CD14-positive monocyte (primary cell): ENCODE measurements around the gene SLC10A1. TPM values are rescaled to one million over a fixed set of nuclear protein-coding genes. Genes with fewer than 3 reads are reported as not detected.
"Not testable (repeated sequence)": the region's sequence is repeated elsewhere in the genome, so short reads cannot be mapped to it uniquely, and the experiment has no call there.

Experiments
- DNase-seq, 3 donors: peaks; one replicate each; pipeline ENCODE4 v3.0.0-alpha.2; 2011 to 2022
- H2AFZ ChIP-seq: 2 replicates; pipeline ENCODE4 v1.6.0; 2012; ENCODE audit warnings: mild to moderate bottlenecking, low read depth, low read length, inconsistent platforms; ENCODE audit not compliant: insufficient read depth, poor library complexity, severe bottlenecking
- H3K27ac ChIP-seq, 2 donors: 1 replicate in 1 of 2; 2 replicates in 1 of 2; pipeline ENCODE4 v1.5.1; 2012 to 2013; ENCODE audit warnings: low read length in 2 of 2, control low read depth in 1 of 2, inconsistent platforms in 1 of 2, low read depth in 1 of 2, mild to moderate bottlenecking in 1 of 2
- H3K27me3 ChIP-seq, 2 donors: one replicate each; pipeline versions ENCODE4 v1.6.0 to v1.6.1; 2011 to 2013; ENCODE audit warnings: low read length in 2 of 2; ENCODE audit not compliant: control insufficient read depth in 2 of 2, insufficient read depth in 2 of 2
- H3K36me3 ChIP-seq, 2 donors: replicated peaks in 1 of 2; 1 replicate in 1 of 2; 2 replicates in 1 of 2; pipeline versions ENCODE4 v1.5.1 to v1.6.1; 2012 to 2013; ENCODE audit warnings: low read length in 2 of 2, control low read depth in 1 of 2, inconsistent platforms in 1 of 2, mild to moderate bottlenecking in 1 of 2; ENCODE audit not compliant: insufficient read depth in 2 of 2, control insufficient read depth in 1 of 2
- H3K4me1 ChIP-seq, 2 donors: 1 replicate in 1 of 2; 2 replicates in 1 of 2; pipeline versions ENCODE4 v1.5.1 to v1.6.1; 2012 to 2013; ENCODE audit warnings: low read length in 2 of 2, control low read depth in 1 of 2, inconsistent platforms in 1 of 2, mild to moderate bottlenecking in 1 of 2, moderate library complexity in 1 of 2; ENCODE audit not compliant: insufficient read depth in 2 of 2, control insufficient read depth in 1 of 2
- H3K4me2 ChIP-seq: replicated peaks from 2 replicates; pipeline ENCODE3; 2012; ENCODE audit warnings: low read length, moderate library complexity, mild to moderate bottlenecking; ENCODE audit not compliant: poor library complexity, severe bottlenecking; ENCODE audit errors: extremely low read depth
- H3K4me3 ChIP-seq, 3 experiments: fragments of 200-600 bp in 1 of 3; sonication (generic) in 1 of 3; replicated peaks in 1 of 3; 1 replicate in 2 of 3; 2 replicates in 1 of 3; pipeline ENCODE4 v1.5.1; 2011 to 2013; ENCODE audit warnings: low read length in 3 of 3, mild to moderate bottlenecking in 3 of 3, control low read depth in 2 of 3, low read depth in 2 of 3, inconsistent platforms in 1 of 3, moderate library complexity in 1 of 3
- H3K79me2 ChIP-seq: 2 replicates; pipeline ENCODE4 v1.6.0; 2012; ENCODE audit warnings: mild to moderate bottlenecking, control low read depth, inconsistent platforms, low read length, moderate library complexity; ENCODE audit not compliant: insufficient read depth
- H3K9ac ChIP-seq: 2 replicates; pipeline ENCODE4 v1.6.0; 2017; ENCODE audit warnings: low read length, mild to moderate bottlenecking; ENCODE audit not compliant: insufficient read depth, poor library complexity, severe bottlenecking
- H3K9me3 ChIP-seq, 2 donors: replicated peaks in 1 of 2; 1 replicate in 1 of 2; 2 replicates in 1 of 2; pipeline versions ENCODE4 v1.5.1 to v1.6.1; 2012 to 2013; ENCODE audit warnings: low read length in 2 of 2, control low read depth in 1 of 2; ENCODE audit not compliant: control insufficient read depth in 1 of 2, insufficient read depth in 1 of 2
- H4K20me1 ChIP-seq: 2 replicates; pipeline ENCODE4 v1.6.0; 2012; ENCODE audit warnings: mild to moderate bottlenecking, low read length, control low read depth, moderate library complexity; ENCODE audit not compliant: insufficient read depth
- H3K27ac Mint-ChIP-seq, 7 donors: one replicate each; pipeline ENCODE4 v1.8.0; 2020; ENCODE audit warnings: mild to moderate bottlenecking in 7 of 7, mixed read lengths in 7 of 7, moderate library complexity in 6 of 7, inconsistent platforms in 2 of 7
- H3K27me3 Mint-ChIP-seq, 3 donors: one replicate each; pipeline ENCODE4 v1.8.0; 2021 to 2022; ENCODE audit warnings: low read depth in 3 of 3, mild to moderate bottlenecking in 3 of 3, mixed read lengths in 3 of 3, moderate library complexity in 3 of 3, inconsistent platforms in 1 of 3
- H3K36me3 Mint-ChIP-seq, 2 donors: one replicate each; pipeline ENCODE4 v1.8.0; 2020; ENCODE audit warnings: mixed read lengths in 2 of 2, inconsistent platforms in 1 of 2, mild to moderate bottlenecking in 1 of 2
- H3K4me1 Mint-ChIP-seq: one replicate; pipeline ENCODE4 v1.8.0; 2020; ENCODE audit warnings: mild to moderate bottlenecking, mixed read lengths
- H3K4me3 Mint-ChIP-seq, 2 donors: one replicate each; pipeline ENCODE4 v1.8.0; 2020; ENCODE audit warnings: mild to moderate bottlenecking in 2 of 2, mixed read lengths in 2 of 2, moderate library complexity in 1 of 2
- H3K9me3 Mint-ChIP-seq, 7 donors: one replicate each; pipeline ENCODE4 v1.8.0; 2020 to 2022; ENCODE audit warnings: mixed read lengths in 7 of 7, mild to moderate bottlenecking in 6 of 7, moderate library complexity in 6 of 7, inconsistent platforms in 2 of 7
- CTCF ChIP-seq: fragments of 200-600 bp; IDR thresholded peaks from one replicate; pipeline ENCODE4 v1.8.0; 2022; ENCODE audit warnings: antibody characterized with exemption, mild to moderate bottlenecking
- WGBS: methylation state at CpG from one replicate; pipeline ENCODE4 v1.1.5; 2013; ENCODE audit warnings: missing lambda C conversion rate; ENCODE audit not compliant: insufficient coverage; 5-methylcytosine and 5-hydroxymethylcytosine counted together
- intact Hi-C, 2 donors: fragments of 100-400 bp; cut with micrococcal nuclease; formaldehyde crosslinking; loops; one replicate each; pipeline versions ENCODE4 v1.15.0 to v1.15.1; 2023
- polyA plus RNA-seq, 3 donors: library from polyadenylated mRNA; depleted of rRNA in 1 of 3; unstranded in 2 of 3; stranded (reverse) in 1 of 3; fragments of 300-500 nt in 2 of 3; fragments of >200 nt in 1 of 3; fragmentation: Illumina TruSeq in 2 of 3; gene quantifications; 1 replicate in 2 of 3; 2 replicates in 1 of 3; pipeline ENCODE4 v1.2.3, GENCODE V29; 2012 to 2021

SLC10A1 gene
- polyA plus RNA-seq, 3 donors: 0.09 TPM; not detected in 2

GRCh38 chr14:69815556-69815955 lies 18.5 kb upstream of the SLC10A1 start:
- no peak overlapping the region for H3K4me2 ChIP-seq
- H3K9ac ChIP-seq: no peak overlapping the region
- WGBS: 91% methylated on average over 4 of the region's 5 CpGs
- no peaks in the 10 kb centered on the region for H4K20me1 ChIP-seq
- H3K36me3 Mint-ChIP-seq: no peaks in the 10 kb centered on the region
- H3K4me3 ChIP-seq: no peak overlapping the region
- no peak for TF ChIP-seq CTCF
- H3K27ac ChIP-seq: no peak overlapping the region
- no peaks in the 10 kb centered on the region for H3K9me3 ChIP-seq
- no peak overlapping the region for H3K27ac Mint-ChIP-seq
- no peak for DNase-seq
- H2AFZ ChIP-seq: no peak overlapping the region
- H3K4me1 Mint-ChIP-seq: peaks cover 2% of the 10 kb centered on the region
- H3K36me3 ChIP-seq: no peaks in the 10 kb centered on the region
- H3K4me1 ChIP-seq: no peaks in the 10 kb centered on the region
- peaks cover 0 to 1% (median 0%) of the 10 kb centered on the region in 3 donors for H3K27me3 Mint-ChIP-seq
- H3K79me2 ChIP-seq: no peaks in the 10 kb centered on the region
- intact Hi-C loops: loop anchor here in 1 of 2 donors (10.0 kb wide), 1 partner anchor 999 kb away; no protein-coding TSS in a partner anchor
- H3K9me3 Mint-ChIP-seq: no peaks in the 10 kb centered on the region
- no peak overlapping the region for H3K4me3 Mint-ChIP-seq
- no peaks in the 10 kb centered on the region for H3K27me3 ChIP-seq

- no peak overlapping the region for H3K9ac ChIP-seq
- H3K4me2 ChIP-seq: no peak overlapping the region
- H3K4me3 ChIP-seq: no peak overlapping the region
- Mint-ChIP-seq H3K4me3 (no peak overlapping the region), H3K27ac (no peak overlapping the region), H3K36me3 (no peaks in the 10 kb centered on the region), H3K9me3 (no peaks in the 10 kb centered on the region), H3K4me1 (peaks cover 2% of the 10 kb centered on the region), H3K27me3 (peaks cover 0 to 1% (median 0%) of the 10 kb centered on the region in 3 donors)
- no peak for DNase-seq
- no peak overlapping the region for H2AFZ ChIP-seq
- no peaks in the 10 kb centered on the region for H3K27me3 ChIP-seq
- H4K20me1 ChIP-seq: no peaks in the 10 kb centered on the region
- H3K36me3 ChIP-seq: no peaks in the 10 kb centered on the region
- intact Hi-C loops: loop anchor here in 1 of 2 donors (10.0 kb wide), 1 partner anchor 1000 kb away; no protein-coding TSS in a partner anchor
- H3K4me1 ChIP-seq: no peaks in the 10 kb centered on the region
- no peaks in the 10 kb centered on the region for H3K79me2 ChIP-seq
- no peaks in the 10 kb centered on the region for H3K9me3 ChIP-seq
- no peak for TF ChIP-seq CTCF
- H3K27ac ChIP-seq: no peak overlapping the region
- 77% methylated on average over 3 of the region's 3 CpGs for WGBS
Measured at GRCh38 chr14:69814397-69814796, 17.4 kb upstream of the SLC10A1 start.

GRCh38 chr14:69813346-69813745 lies 16.3 kb upstream of the SLC10A1 start:
- not testable (repeated sequence) for H3K9me3 ChIP-seq, H3K36me3 ChIP-seq, H3K9ac ChIP-seq, H3K9me3 Mint-ChIP-seq, DNase-seq, H3K4me1 Mint-ChIP-seq, H3K4me3 Mint-ChIP-seq, H3K27me3 ChIP-seq, H3K36me3 Mint-ChIP-seq, H3K27me3 Mint-ChIP-seq, H3K4me2 ChIP-seq, H3K79me2 ChIP-seq, H3K27ac Mint-ChIP-seq, H3K4me3 ChIP-seq, H3K4me1 ChIP-seq, H4K20me1 ChIP-seq, H2AFZ ChIP-seq, H3K27ac ChIP-seq
- WGBS: 94% methylated on average over 6 of the region's 6 CpGs
- intact Hi-C loops: loop anchor here in 1 of 2 donors (10.0 kb wide), 1 partner anchor 1001 kb away; no protein-coding TSS in a partner anchor
